ENCODE results near the gene PIWIL1.

Gene PIWIL1

GRCh38 chr12:130320536-130320935 is 17.2 kb upstream of the PIWIL1 start:
- H3K9me3 Mint-ChIP-seq = peaks cover 0 to 2% of the 10 kb centered on the region in 2 donors
- H3K4me3 Mint-ChIP-seq = no peak overlapping the region
- no peaks in the 10 kb centered on the region for H3K27me3 Mint-ChIP-seq
- no peaks in the 10 kb centered on the region for H3K36me3 Mint-ChIP-seq (ENCODE audit: insufficient read depth)
- H3K27ac Mint-ChIP-seq = no peak overlapping the region
- no peaks in the 10 kb centered on the region for H3K4me1 Mint-ChIP-seq (ENCODE audit: low read depth in 2 of 2)
- DNase-seq (no peak), ATAC-seq (replicated peaks) (no peak)

GRCh38 chr12:130322263-130322662 is 15.4 kb upstream of the PIWIL1 start:
- ATAC-seq (replicated peaks) = no peak
- Mint-ChIP-seq H3K36me3 (ENCODE audit: insufficient read depth) (no peaks in the 10 kb centered on the region), H3K27me3 (no peaks in the 10 kb centered on the region)

GRCh38 chr12:130330685-130331084 is 7.0 kb upstream of the PIWIL1 start:
- H3K4me1 Mint-ChIP-seq (ENCODE audit: low read depth in 2 of 2) = peaks cover 0 to 1% of the 10 kb centered on the region in 2 donors
- ATAC-seq (replicated peaks) (no peak), DNase-seq (no peak)
- no peak overlapping the region for H3K27ac Mint-ChIP-seq
- H3K4me3 Mint-ChIP-seq = no peak overlapping the region
- H3K27me3 Mint-ChIP-seq = peaks cover 5 to 19% of the 10 kb centered on the region in 2 donors
- no peaks in the 10 kb centered on the region for H3K36me3 Mint-ChIP-seq (ENCODE audit: insufficient read depth)
- H3K9me3 Mint-ChIP-seq = no peaks in the 10 kb centered on the region

More at GRCh38 chr12:130322263-130322662, 15.4 kb upstream of the PIWIL1 start:
- DNase-seq = no peak
- H3K4me1 Mint-ChIP-seq (ENCODE audit: low read depth in 2 of 2) = no peaks in the 10 kb centered on the region
- H3K4me3 Mint-ChIP-seq = no peak overlapping the region
- no peak overlapping the region for H3K27ac Mint-ChIP-seq
- H3K9me3 Mint-ChIP-seq = peaks cover 0 to 2% of the 10 kb centered on the region in 2 donors

- H3K27ac Mint-ChIP-seq = no peak overlapping the region
- H3K36me3 Mint-ChIP-seq (ENCODE audit: insufficient read depth) = no peaks in the 10 kb centered on the region
- peaks cover 0 to 1% of the 10 kb centered on the region in 2 donors for H3K4me1 Mint-ChIP-seq (ENCODE audit: low read depth in 2 of 2)
- ATAC-seq (replicated peaks) (no peak), DNase-seq (no peak)
- no peaks in the 10 kb centered on the region for H3K9me3 Mint-ChIP-seq
- H3K4me3 Mint-ChIP-seq = no peak overlapping the region
- peaks cover 5 to 19% of the 10 kb centered on the region in 2 donors for H3K27me3 Mint-ChIP-seq
Observed at GRCh38 chr12:130331146-130331545, 6.5 kb upstream of the PIWIL1 start.

GRCh38 chr12:130333341-130333740 is 4.3 kb upstream of the PIWIL1 start:
- peaks cover 0 to 1% of the 10 kb centered on the region in 2 donors for H3K4me1 Mint-ChIP-seq (ENCODE audit: low read depth in 2 of 2)
- H3K9me3 Mint-ChIP-seq = no peaks in the 10 kb centered on the region
- H3K27ac Mint-ChIP-seq = no peak overlapping the region
- ATAC-seq (replicated peaks) (no peak), DNase-seq (no peak)
- H3K4me3 Mint-ChIP-seq = no peak overlapping the region
- peaks cover 5 to 19% of the 10 kb centered on the region in 2 donors for H3K27me3 Mint-ChIP-seq
- no peaks in the 10 kb centered on the region for H3K36me3 Mint-ChIP-seq (ENCODE audit: insufficient read depth)

- Mint-ChIP-seq H3K4me1 (ENCODE audit: low read depth in 2 of 2) (peaks cover 0 to 1% of the 10 kb centered on the region in 2 donors), H3K36me3 (ENCODE audit: insufficient read depth) (no peaks in the 10 kb centered on the region), H3K27me3 (peaks cover 5 to 17% of the 10 kb centered on the region in 2 donors), H3K27ac (no peak overlapping the region), H3K9me3 (no peaks in the 10 kb centered on the region), H3K4me3 (no peak overlapping the region)
- no peak for ATAC-seq (replicated peaks)
- DNase-seq = no peak
Observed at GRCh38 chr12:130334399-130334798, 3.3 kb upstream of the PIWIL1 start.

GRCh38 chr12:130334937-130335336 is 2.8 kb upstream of the PIWIL1 start:
- Mint-ChIP-seq H3K27me3 (peaks cover 7 to 16% of the 10 kb centered on the region in 2 donors), H3K36me3 (ENCODE audit: insufficient read depth) (no peaks in the 10 kb centered on the region), H3K9me3 (no peaks in the 10 kb centered on the region), H3K4me1 (ENCODE audit: low read depth in 2 of 2) (peaks cover 0 to 1% of the 10 kb centered on the region in 2 donors), H3K4me3 (no peak overlapping the region), H3K27ac (no peak overlapping the region)
- ATAC-seq (replicated peaks) (no peak), DNase-seq (no peak)

GRCh38 chr12:130335517-130336392 is 1.9 kb upstream of the PIWIL1 start:
- DNase-seq = peak in 1 of 3 experiments; percentile 3
- ATAC-seq (replicated peaks) = no peak
- H3K4me3 Mint-ChIP-seq = no peak overlapping the region
- H3K9me3 Mint-ChIP-seq = no peaks in the 10 kb centered on the region
- H3K27ac Mint-ChIP-seq = no peak overlapping the region
- no peaks in the 10 kb centered on the region for H3K36me3 Mint-ChIP-seq (ENCODE audit: insufficient read depth)
- peaks cover 0 to 1% of the 10 kb centered on the region in 2 donors for H3K4me1 Mint-ChIP-seq (ENCODE audit: low read depth in 2 of 2)
- H3K27me3 Mint-ChIP-seq = peaks cover 6 to 18% of the 10 kb centered on the region in 2 donors

- DNase-seq (no peak), ATAC-seq (replicated peaks) (no peak)
- Mint-ChIP-seq H3K36me3 (ENCODE audit: insufficient read depth) (no peaks in the 10 kb centered on the region), H3K4me1 (ENCODE audit: low read depth in 2 of 2) (peaks cover 0 to 1% of the 10 kb centered on the region in 2 donors), H3K4me3 (no peak overlapping the region), H3K27ac (no peak overlapping the region), H3K9me3 (no peaks in the 10 kb centered on the region), H3K27me3 (peaks cover 6 to 18% of the 10 kb centered on the region in 2 donors)
Observed at GRCh38 chr12:130336723-130337487, 782 bp upstream of the PIWIL1 start.

- Mint-ChIP-seq H3K4me1 (ENCODE audit: low read depth in 2 of 2) (peaks cover 0 to 1% of the 10 kb centered on the region in 2 donors), H3K27ac (no peak overlapping the region), H3K36me3 (ENCODE audit: insufficient read depth) (no peaks in the 10 kb centered on the region), H3K9me3 (no peaks in the 10 kb centered on the region), H3K4me3 (no peak overlapping the region), H3K27me3 (peaks cover 6 to 18% of the 10 kb centered on the region in 2 donors)
- DNase-seq = no peak
- no peak for ATAC-seq (replicated peaks)
Observed at GRCh38 chr12:130338794-130339601, 1.3 kb downstream of the PIWIL1 start.

GRCh38 chr12:130339951-130340350 is 2.3 kb downstream of the PIWIL1 start:
- no peak overlapping the region for H3K27ac Mint-ChIP-seq
- peaks cover 6 to 14% of the 10 kb centered on the region in 2 donors for H3K27me3 Mint-ChIP-seq
- no peak for ATAC-seq (replicated peaks)
- H3K36me3 Mint-ChIP-seq (ENCODE audit: insufficient read depth) = no peaks in the 10 kb centered on the region
- DNase-seq = no peak
- H3K4me1 Mint-ChIP-seq (ENCODE audit: low read depth in 2 of 2) = peaks cover 0 to under 1% of the 10 kb centered on the region in 2 donors
- no peaks in the 10 kb centered on the region for H3K9me3 Mint-ChIP-seq
- no peak overlapping the region for H3K4me3 Mint-ChIP-seq

- ATAC-seq (replicated peaks) (no peak), DNase-seq (no peak)
- no peak overlapping the region for H3K27ac Mint-ChIP-seq
- H3K4me3 Mint-ChIP-seq = no peak overlapping the region
- H3K27me3 Mint-ChIP-seq = peaks cover 6 to 9% of the 10 kb centered on the region in 2 donors
- no peaks in the 10 kb centered on the region for H3K36me3 Mint-ChIP-seq (ENCODE audit: insufficient read depth)
- H3K4me1 Mint-ChIP-seq (ENCODE audit: low read depth in 2 of 2) = no peaks in the 10 kb centered on the region
- H3K9me3 Mint-ChIP-seq = no peaks in the 10 kb centered on the region
Observed at GRCh38 chr12:130342442-130342841, 4.8 kb downstream of the PIWIL1 start.

- ATAC-seq (replicated peaks) (no peak), DNase-seq (no peak)
- no peaks in the 10 kb centered on the region for H3K36me3 Mint-ChIP-seq (ENCODE audit: insufficient read depth)
- H3K4me1 Mint-ChIP-seq (ENCODE audit: low read depth in 2 of 2) = no peaks in the 10 kb centered on the region
- H3K9me3 Mint-ChIP-seq = no peaks in the 10 kb centered on the region
- peaks cover 6 to 9% of the 10 kb centered on the region in 2 donors for H3K27me3 Mint-ChIP-seq
- H3K27ac Mint-ChIP-seq = no peak overlapping the region
- H3K4me3 Mint-ChIP-seq = no peak overlapping the region
Observed at GRCh38 chr12:130342842-130343241, 5.2 kb downstream of the PIWIL1 start.

All from effector memory CD8-positive, alpha-beta T cell (primary cell).